ENCODE data around the gene IQCN. TPM values are rescaled to one million over a fixed set of nuclear protein-coding genes. Genes with fewer than 3 reads are reported as not detected.
A peak's percentile ranks its signal among the peaks of the same experiment; 100 is the strongest.

Gene IQCN
- total RNA-seq, 2 experiments from 2014 or later, result 18.1 to 18.7 TPM

DNA sequence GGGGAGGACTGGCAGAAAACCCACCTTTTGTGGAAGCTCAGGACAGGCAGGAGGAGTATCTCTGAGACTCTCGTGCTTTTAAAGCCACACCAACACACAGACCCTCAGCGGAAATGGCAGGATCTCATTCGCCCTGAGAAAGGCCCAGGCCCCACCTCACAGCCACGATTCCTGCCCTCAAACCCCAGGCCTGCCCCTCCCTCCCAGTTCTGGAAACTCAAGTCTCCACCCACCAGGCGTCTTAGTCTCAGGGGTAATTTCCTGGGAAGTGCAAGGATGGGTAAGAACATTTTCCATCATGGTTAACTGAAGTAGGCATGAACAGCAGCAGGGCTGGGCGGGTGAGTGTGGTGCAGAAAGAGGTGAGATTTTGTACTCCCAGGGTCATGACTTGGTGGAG lies 40.1 kb downstream of the IQCN start:
- H3K27ac ChIP-seq (ENCODE audit: low read depth in 1 of 2, low read length in 2 of 2), result no peak overlapping the region
- POLR2A ChIA-PET, result interaction anchor here (3.0 kb wide), 1 partner anchor 42 kb away, joined by 7 read pairs; the partner anchor contains the start of gene MPV17L2
- H3K4me1 ChIP-seq (ENCODE audit: insufficient read depth, low read length), result peaks cover 10% of the 10 kb centered on the region
- no peak overlapping the region for H3K4me3 ChIP-seq (ENCODE audit: low read length)
- H3K36me3 ChIP-seq (ENCODE audit: insufficient read depth, low read length), result no peaks in the 10 kb centered on the region
- CTCF ChIA-PET, result no interaction called here
- peaks cover 79% of the 10 kb centered on the region for H3K27me3 Mint-ChIP-seq
- H3K27me3 ChIP-seq (ENCODE audit: control insufficient read depth in 1 of 2, insufficient read depth in 2 of 2, low read length in 2 of 2), result peaks cover 52 to 61% of the 10 kb centered on the region in 2 experiments
- DNase-seq (no peak), ATAC-seq (ENCODE audit: poor library complexity) (no peak)
- no peaks in the 10 kb centered on the region for H3K4me1 Mint-ChIP-seq (ENCODE audit: low read depth)
- peaks cover 8 to 34% of the 10 kb centered on the region in 2 experiments for H3K9me3 ChIP-seq (ENCODE audit: control insufficient read depth in 1 of 2, insufficient read depth in 1 of 2, low read length in 2 of 2)
- no peaks in the 10 kb centered on the region for H3K36me3 Mint-ChIP-seq (ENCODE audit: low read depth)
- H3K9me3 Mint-ChIP-seq, result peaks cover 5% of the 10 kb centered on the region
- no peak overlapping the region for H3K4me3 Mint-ChIP-seq
- TF ChIP-seq, protein P1, sequence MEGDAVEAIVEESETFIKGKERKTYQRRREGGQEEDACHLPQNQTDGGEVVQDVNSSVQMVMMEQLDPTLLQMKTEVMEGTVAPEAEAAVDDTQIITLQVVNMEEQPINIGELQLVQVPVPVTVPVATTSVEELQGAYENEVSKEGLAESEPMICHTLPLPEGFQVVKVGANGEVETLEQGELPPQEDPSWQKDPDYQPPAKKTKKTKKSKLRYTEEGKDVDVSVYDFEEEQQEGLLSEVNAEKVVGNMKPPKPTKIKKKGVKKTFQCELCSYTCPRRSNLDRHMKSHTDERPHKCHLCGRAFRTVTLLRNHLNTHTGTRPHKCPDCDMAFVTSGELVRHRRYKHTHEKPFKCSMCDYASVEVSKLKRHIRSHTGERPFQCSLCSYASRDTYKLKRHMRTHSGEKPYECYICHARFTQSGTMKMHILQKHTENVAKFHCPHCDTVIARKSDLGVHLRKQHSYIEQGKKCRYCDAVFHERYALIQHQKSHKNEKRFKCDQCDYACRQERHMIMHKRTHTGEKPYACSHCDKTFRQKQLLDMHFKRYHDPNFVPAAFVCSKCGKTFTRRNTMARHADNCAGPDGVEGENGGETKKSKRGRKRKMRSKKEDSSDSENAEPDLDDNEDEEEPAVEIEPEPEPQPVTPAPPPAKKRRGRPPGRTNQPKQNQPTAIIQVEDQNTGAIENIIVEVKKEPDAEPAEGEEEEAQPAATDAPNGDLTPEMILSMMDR (IDR thresholded peaks at IDR 0.05), result no peak
- H3K27ac Mint-ChIP-seq, result no peak overlapping the region
- intact Hi-C loops (cut with DNase I, micrococcal nuclease), result loop anchor here in 1 of 2 experiments (10.0 kb wide), 1 partner anchor 349 kb away; no protein-coding TSS in a partner anchor

DNA sequence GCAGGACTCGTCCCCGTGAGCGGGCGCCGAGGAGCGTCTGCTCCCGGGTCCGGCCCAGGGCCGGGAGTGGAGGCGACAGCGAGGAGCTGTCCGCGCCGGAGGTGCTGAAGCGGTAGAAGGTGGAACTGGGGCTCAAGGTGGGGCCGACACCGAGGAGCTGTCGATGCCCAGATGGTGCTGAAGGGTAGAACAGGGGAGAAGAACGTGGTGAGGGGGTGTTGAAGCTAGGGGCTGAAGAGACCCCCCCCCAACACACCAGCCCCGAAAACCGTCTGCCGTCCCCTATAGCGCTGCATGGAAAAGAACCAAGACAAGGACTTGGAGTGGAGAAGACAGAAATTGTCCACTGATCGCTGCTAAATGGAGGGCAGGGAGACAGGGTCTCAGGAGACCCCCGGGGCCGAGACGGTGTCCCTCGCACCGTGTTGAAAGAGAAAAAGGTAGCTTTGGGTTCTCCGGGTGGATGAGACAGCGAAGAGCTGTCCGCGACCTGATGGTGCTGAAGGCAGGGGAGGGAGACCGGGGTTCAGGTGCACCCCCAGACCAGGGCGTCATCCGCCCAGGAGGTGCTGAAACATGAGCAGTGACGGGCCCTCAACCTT lies 40.9 kb downstream of the IQCN start:
- POLR2A ChIA-PET, result interaction anchor here (0.7 to 3.0 kb wide), 2 partner anchors 29 to 41 kb away, joined by 4 to 7 read pairs; partner anchors contain the start of genes MPV17L2 and RAB3A
- Histone ChIP-seq H3K27me3 (ENCODE audit: control insufficient read depth in 1 of 2, insufficient read depth in 2 of 2, low read length in 2 of 2) (peaks cover 56 to 60% of the 10 kb centered on the region in 2 experiments), H3K27ac (ENCODE audit: low read depth in 1 of 2, low read length in 2 of 2) (no peak overlapping the region), H3K4me1 (ENCODE audit: insufficient read depth, low read length) (peaks cover 10% of the 10 kb centered on the region), H3K9me3 (ENCODE audit: control insufficient read depth in 1 of 2, insufficient read depth in 1 of 2, low read length in 2 of 2) (peaks cover 8 to 34% of the 10 kb centered on the region in 2 experiments), H3K4me3 (ENCODE audit: low read length) (no peak overlapping the region), H3K36me3 (ENCODE audit: insufficient read depth, low read length) (no peaks in the 10 kb centered on the region)
- CTCF ChIA-PET, result no interaction called here
- Mint-ChIP-seq H3K27ac (no peak overlapping the region), H3K36me3 (ENCODE audit: low read depth) (no peaks in the 10 kb centered on the region), H3K9me3 (peaks cover 5% of the 10 kb centered on the region), H3K27me3 (peaks cover 77% of the 10 kb centered on the region), H3K4me1 (ENCODE audit: low read depth) (no peaks in the 10 kb centered on the region), H3K4me3 (no peak overlapping the region)
- ATAC-seq (ENCODE audit: poor library complexity) (peak; percentile 81), DNase-seq (peak; percentile 19 to 78 (median 39))
- TF ChIP-seq, protein P1 (IDR thresholded peaks at IDR 0.05), result no peak
- intact Hi-C loops (cut with DNase I, micrococcal nuclease), result loop anchor here in 1 of 2 experiments (10.0 kb wide), 1 partner anchor 349 kb away; no protein-coding TSS in a partner anchor

DNA sequence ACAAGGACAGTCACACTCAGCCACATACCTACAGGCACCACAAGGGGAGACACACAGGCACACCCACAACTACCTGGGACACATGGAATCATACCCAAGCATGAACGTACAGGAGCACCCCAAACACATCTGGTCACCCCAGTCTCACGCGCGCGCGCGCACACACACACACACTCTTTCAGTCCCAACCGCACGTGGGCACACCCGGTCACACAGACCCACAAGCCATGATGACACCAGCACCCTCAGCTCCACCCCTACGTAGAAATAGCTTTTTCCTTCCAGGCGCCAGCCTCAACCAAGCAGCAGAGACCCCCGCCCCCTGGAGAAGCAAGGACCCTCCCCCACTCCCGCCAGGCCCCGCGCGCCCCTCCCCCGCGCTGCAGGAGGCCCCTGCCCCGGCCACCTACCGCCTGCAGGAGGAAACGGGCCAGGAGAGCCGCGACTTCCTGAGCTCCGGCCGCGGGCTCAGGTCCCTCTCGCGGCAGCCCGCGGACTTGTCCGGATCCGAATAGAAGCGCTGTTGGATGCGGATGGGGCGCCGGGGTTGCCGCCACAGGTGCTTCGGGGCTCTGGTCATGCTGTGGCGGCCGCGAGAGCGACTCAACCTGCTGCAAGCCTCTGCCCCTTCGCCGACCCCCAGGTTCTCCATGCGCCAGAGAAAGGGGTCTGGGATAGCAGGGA lies 41.6 kb downstream of the IQCN start:
- ChIA-PET POLR2A (interaction anchor here (0.7 to 3.0 kb wide), 2 partner anchors 28 to 40 kb away, joined by 4 to 7 read pairs; partner anchors contain the start of genes MPV17L2 and RAB3A), CTCF (no interaction called here)
- peaks cover 83% of the 10 kb centered on the region for H3K27me3 Mint-ChIP-seq

More for the DNA sequence above, 41.6 kb downstream of the IQCN start:
- H3K27ac ChIP-seq (ENCODE audit: low read depth in 1 of 2, low read length in 2 of 2), result no peak overlapping the region
- H3K9me3 ChIP-seq (ENCODE audit: control insufficient read depth in 1 of 2, insufficient read depth in 1 of 2, low read length in 2 of 2), result peaks cover 8 to 34% of the 10 kb centered on the region in 2 experiments
- H3K4me3 Mint-ChIP-seq, result no peak overlapping the region
- intact Hi-C loops (cut with DNase I, micrococcal nuclease), result loop anchor here in 1 of 2 experiments (10.0 kb wide), 1 partner anchor 348 kb away; no protein-coding TSS in a partner anchor
- H3K36me3 Mint-ChIP-seq (ENCODE audit: low read depth), result no peaks in the 10 kb centered on the region
- no peak for DNase-seq
- no peaks in the 10 kb centered on the region for H3K36me3 ChIP-seq (ENCODE audit: insufficient read depth, low read length)
- H3K9me3 Mint-ChIP-seq, result peaks cover 5% of the 10 kb centered on the region
- no peak for ATAC-seq (ENCODE audit: poor library complexity)
- no peak overlapping the region for H3K4me3 ChIP-seq (ENCODE audit: low read length)
- no peaks in the 10 kb centered on the region for H3K4me1 Mint-ChIP-seq (ENCODE audit: low read depth)
- TF ChIP-seq, protein P1 (IDR thresholded peaks at IDR 0.05), result no peak
- peaks cover 62 to 66% of the 10 kb centered on the region in 2 experiments for H3K27me3 ChIP-seq (ENCODE audit: control insufficient read depth in 1 of 2, insufficient read depth in 2 of 2, low read length in 2 of 2)
- peaks cover 10% of the 10 kb centered on the region for H3K4me1 ChIP-seq (ENCODE audit: insufficient read depth, low read length)
- H3K27ac Mint-ChIP-seq, result no peak overlapping the region

Measured in CD4-positive, alpha-beta T cell (primary cell).